Activated CD4-positive, alpha-beta T cell treated with anti-CD3 and anti-CD28 coated beads, Interleukin-2, amount 50 U/mL, for 16 hours (primary cell): ENCODE data around the gene PPA2.
"Not testable (repeated sequence)": the region's sequence is repeated elsewhere in the genome, so short reads cannot be mapped to it uniquely, and the experiment has no call there.

Experiments used
- DNase-seq: peaks from one replicate; pipeline ENCODE4 v3.0.0-alpha.2; 2020

Gene PPA2

DNA sequence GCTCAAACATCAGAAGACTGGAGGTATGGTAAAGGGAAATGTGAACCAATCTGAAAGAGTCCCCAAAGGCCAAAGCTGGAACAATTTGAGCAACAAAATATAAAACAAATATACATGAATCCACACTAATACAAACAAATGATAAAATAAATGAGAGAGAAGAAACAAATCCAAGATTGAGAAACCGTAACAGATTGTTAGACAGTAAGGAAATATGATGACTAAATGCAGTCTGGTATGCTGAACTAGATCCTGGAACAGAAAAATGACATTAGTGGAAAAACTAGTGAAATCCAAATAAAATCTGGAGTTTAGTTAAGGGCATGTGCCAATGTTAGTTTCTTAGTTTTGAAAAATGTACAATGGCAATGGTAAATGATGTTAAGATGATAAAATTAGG is 15.9 kb downstream of the PPA2 start:
- no peak for DNase-seq

DNA sequence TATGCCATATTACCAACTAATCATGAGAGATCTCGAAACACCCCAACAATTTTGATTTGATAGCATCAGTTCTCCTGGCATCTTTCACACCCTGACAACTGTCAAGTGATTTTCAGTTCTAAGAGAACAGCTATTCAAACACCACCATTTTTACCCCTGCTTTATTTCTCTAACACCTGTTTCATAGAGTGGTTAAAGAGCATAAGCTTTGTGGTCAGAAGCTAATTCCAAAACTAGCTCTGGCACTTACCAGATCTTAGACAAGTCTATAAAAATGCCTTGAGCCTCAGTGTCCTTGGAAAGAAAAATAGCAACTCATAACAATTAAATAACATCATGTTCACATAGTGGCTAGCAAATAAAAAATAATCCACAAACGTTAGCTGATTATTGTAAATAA is 17.9 kb downstream of the PPA2 start:
- DNase-seq: no peak

DNA sequence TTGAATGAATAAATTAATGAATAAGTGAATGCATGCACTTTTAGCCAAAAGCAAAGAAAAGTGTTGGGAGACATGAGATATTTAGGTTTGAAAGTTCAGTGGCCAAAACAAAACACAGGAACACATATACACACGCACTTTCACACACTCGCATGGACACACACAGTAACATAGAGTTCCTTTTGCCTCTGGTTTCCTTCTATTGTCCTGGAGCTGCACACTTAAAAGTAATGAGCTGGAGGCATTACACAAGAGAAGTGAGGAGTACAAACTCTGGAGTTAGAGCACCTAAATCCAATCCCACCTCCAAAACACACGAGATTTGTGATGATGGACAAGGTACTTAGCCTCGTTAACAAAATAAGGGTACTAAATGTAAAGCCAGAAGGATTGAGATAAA is 18.7 kb downstream of the PPA2 start:
- no peak for DNase-seq

DNA sequence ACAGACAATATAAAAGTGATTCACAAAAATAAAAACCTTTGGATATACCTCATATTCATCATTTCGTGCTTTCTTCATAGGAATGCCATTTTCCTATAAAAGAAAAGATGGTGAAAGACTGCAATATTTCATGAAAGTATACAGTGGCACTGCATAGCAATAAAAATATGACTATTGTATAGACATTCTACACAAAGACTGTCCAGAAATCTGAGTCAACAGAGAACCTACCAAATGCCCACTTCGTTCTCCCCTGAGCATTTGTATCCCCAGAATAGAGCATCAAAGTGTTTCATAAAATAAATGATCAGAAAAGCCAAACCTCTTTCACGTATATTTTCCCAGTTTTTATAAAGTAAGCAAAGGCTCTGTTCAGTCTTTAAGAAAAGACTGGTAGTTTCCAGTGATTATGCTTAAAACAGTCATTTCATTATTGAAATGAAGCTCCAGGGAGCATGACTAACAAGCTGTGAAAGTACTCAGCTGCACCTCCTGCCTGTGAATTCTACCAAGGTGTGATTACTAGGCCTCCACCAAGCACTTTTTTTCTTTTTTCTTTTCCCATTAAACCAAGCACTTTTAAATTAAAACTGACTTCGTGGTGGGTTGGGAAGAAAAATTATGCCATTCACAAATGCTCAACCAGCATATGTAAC is 20.2 kb downstream of the PPA2 start:
- peak; percentile 74 for DNase-seq

DNA sequence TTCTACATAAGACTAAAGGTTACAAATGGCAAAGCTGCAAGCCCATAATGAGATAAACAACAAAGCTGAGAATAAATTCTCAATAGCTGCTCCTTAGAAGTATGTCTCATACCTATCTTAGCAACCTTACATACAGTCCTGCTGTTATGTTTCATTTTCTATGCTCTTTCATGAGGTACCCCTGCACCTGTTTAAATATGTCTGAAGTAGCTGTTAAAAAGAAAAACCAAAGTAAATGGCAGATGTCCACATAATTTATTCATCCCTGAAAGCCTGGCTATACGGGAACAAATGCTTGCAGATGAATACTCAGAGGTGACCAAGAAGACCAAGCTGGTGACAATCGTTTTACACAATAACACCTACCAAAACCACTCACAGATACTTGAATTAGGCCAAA is 22.5 kb downstream of the PPA2 start:
- no peak for DNase-seq

DNA sequence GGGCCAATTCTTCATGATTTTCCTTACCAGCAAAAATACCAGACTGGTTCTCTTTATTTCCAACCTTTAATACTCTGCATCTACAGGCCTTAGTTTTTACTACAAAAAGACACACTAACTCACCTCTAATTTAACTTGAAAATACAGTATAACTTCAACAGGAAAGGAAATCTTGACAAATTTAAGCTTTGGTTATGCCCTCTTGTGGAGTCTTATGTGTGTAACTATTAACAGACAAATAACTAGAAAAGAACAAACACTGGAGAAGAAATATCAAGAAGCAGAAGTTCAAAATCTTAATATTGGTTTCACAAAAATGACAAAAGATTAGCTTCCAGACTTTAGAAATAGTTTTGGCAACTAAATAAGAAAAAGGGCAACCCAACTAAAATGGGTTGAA is 33.0 kb downstream of the PPA2 start:
- no peak for DNase-seq

DNA sequence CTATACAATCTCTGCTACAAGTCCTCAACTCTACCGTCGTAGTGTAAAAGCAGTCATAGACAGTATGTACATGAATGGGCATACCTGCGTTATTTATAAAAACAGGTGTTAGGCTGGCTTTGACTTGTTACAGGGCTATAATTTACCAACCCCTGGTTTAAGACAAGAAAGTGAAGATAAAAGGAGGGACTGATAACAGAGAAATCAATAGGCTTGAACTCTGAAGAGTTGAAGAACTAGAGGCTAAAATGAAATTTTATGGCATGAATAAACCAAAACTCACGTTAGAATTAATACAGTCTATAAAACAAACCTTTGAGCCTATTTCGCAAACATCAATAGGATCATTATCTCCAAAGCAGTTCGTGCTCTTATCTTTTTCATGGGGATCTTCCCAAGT is 36.2 kb downstream of the PPA2 start:
- no peak for DNase-seq

DNA sequence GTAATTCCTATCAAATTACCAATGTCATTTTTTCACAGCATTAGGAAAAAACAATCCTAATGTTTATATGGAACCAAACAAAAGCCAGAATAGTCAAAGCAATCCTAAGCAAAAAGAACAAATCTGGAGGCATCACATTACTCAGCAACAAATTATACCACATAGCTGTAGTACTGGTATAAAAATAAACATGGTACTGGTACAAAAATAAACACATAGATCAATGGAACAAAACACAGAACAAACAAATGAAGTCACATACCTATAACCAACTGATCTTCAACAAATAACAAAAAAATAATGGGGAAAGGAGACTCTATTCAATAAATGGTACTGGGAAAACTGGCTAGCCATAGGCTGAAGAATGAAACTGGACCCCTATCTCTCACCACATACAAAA is 37.4 kb downstream of the PPA2 start:
- no peak for DNase-seq

DNA sequence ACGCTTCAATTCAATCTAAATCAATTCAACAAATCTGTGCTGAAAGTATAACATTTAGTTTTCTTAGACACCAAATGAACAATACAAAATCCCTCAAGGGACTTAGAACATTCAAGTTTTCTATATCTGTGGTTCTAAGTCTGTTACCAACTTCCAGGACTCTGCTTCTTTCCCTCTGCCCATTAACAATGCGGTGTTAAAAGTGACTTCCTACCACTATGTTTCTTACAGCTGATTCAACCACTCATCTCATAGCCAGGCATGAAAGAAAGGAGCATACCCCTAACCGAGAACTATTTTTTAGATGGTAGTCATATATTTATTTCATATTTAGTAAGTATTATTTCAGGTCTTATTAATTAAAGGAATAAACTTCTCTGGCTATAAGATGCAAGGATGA is 38.9 kb downstream of the PPA2 start:
- no peak for DNase-seq

DNA sequence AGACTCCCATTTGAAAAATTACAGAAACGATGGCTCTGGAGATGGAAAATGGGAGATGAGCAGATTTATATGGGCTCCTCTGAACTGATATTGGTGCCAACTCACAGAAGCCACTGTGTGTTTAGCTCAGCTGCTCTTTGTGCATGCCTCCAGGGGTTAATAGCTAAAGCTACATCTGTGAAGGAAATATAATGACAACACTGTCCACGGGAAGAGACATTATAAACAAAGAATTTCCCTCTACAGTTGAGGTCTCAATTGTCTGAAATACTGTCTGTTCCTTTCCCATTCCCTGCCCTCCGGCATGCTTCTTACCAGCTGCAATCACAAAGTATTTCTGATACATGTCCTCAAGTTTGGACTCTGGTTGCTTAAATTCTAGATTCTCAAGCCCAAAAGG is 40.4 kb downstream of the PPA2 start:
- DNase-seq: no peak

DNA sequence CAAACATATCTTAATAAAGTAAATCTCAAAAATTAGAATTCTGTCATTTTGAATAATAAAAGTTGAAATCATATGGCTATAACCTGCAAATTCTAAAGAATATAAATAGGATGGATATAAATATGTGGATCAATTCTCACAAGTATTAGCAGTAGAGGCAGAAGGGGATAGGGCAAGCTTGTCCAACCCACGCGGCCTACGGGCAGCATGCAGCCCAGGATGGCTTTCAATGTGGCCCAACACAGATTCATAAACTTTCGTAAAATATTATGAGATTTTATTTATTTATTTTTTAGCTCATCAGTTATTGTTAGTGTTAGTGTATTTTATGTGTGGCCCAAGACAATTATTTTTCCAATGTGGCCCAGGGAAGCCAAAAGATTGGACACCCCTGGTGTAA is 41.4 kb downstream of the PPA2 start:
- no peak for DNase-seq

DNA sequence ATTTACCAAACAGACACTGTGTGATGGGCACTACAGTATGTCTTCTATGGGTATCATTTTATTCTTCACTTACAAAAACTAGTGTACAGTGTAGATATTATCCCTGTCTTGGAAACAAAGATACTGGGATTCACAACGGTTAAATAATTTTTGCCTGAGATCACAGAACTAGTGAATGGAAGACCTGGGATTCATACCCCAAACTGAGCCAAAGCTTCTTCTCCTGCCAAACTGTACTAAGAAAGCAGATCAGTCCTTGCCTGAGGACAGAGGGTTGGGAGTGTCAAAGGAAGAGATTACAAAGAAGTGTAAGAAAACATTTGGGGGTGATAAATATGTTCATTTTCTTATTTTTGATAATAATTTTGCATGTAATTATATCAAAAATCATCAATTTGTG is 43.1 kb downstream of the PPA2 start:
- DNase-seq: no peak

DNA sequence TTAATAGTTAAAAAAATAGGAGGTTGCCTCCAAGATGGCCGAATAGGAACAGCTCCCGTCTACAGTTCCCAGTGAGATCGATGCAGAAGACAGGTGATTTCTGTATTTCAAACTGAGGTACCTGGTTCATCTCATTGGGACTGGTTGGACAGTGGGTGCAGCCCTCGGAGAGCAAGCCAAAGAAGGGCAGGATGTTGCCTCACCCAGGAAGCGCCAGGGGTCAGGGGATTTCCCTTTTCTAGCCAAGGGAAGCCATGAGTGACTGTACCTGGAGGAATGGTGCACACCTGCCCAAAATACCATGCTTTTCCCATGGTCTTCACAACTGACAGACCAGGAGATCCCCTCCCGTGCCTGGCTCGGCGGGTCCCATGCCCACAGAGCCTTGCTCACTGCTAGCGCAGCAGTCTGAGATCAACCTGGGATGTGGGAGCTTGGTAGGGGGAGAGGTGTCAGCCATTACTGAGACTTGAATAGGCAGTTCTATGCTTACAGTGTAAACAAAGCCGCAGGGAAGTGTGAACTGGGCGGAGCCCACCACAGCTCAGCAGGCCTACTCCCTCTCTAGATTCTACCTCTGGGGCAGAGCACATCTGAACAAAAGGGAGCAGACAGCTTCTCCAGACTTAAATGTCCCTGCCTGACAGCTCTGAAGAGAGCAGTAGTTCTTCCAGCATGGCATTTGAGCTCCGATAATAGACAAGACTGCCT is 47.5 kb downstream of the PPA2 start:
- DNase-seq: peak; percentile 2

DNA sequence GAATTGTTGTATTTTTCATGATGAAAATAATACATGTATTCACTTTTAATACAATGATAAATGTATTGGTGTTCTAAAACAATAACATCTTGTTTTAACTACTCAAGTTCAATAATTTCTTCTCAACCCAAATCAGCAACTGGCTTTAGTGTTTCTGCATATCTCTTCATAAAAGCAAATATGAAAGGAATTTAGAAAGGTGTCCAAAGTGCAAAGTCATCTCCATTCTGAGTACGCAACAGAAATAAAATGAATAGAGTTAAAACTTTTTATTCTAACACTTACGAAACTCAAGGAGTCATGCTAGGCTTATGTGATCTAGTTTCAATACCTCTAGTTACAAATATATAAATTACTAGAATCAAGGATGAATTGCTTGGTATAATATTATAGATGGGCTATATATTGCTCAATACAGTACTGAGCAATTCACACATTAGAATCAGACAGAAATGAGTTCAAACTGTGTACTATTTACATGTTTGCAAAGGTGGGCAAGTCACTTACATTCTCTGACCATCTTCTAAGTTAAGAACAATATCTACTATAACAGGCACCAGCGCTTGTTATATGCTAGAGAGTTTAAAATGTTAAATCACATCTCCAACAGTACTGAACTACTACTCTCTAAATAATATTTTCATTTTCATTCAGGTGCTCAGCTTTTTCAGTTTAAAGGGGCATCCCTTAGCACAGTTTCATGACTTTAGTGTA is 51.5 kb downstream of the PPA2 start:
- no peak for DNase-seq

DNA sequence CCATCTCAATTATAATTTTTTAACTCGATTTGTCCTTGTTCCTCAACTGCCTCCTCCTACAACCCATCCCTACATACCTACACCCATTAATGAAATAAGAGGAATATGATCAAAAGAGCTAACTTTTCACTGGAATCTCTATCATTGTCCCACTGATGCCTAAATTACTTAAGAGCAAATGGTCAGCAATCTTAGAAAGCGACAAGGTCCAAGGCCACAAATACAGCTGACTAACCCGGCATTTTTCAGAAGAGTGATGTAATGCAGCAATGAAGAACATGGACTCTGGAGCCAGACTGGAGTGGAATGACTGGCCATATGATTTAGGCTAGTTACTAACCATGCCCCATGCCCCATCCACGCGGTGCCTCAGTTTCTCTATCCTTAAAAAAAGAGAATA is 56.2 kb downstream of the PPA2 start:
- DNase-seq: no peak

DNA sequence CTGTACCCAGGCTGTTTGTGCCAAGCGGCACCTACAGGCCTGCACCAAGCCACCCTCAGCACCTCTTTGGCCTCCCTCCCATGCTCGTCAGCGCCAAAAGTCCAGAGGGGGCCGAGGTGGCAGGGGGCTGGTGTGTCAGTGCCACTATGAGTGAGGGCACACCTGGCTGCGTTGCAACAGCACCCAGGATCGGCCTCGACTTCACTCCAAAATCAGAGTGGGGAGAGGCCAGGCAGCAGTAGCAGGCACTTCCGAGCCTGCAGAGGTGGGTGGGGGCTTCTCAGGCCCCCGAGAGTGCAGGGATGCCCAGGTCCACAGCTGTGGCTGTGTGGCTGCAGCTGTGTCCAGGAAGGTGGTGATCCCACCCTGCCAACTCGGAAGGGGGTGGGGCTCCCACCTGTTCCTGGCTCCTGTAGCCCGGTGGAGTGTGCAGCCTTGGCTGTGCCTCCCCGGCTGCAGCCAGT is 58.5 kb downstream of the PPA2 start:
- no peak for DNase-seq

DNA sequence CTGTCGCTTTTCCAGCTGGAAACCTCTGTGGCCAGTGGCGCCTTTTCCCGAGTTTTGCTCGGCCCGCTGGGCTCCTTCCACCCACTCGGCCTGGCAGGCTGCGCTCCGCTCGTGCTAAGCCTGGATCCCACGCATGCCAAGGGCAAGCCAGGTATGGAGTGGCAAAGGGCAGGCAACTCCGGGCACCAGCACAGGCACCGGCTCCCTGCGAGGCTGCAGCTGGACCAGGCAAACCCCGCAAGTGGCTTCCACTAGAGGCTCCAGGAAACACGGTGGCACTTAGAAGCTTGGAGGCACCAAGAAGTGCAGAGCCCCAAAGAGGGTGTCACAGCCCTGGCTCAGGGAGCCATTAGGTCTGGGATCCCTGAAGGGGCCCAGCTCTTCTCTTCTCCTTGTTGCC is 59.5 kb downstream of the PPA2 start:
- no peak for DNase-seq

DNA sequence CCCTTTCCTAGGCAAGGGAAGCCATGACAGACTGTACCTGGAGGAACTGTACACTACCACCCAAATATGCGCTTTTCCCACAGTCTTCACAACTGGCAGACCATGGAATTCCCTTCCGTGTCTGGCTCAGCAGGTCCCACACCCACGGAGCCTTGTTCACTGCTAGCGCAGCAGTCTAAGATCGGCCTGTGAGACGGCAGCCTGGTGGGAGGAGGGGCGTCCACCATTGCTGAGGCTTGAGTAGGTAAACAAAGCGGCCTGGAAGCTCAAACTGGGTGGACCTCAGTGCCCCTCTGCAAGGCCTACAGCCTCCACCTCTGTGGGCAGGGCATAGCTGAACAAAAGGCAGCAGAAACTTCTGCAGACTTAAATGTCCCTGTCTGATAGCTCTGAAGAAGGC is 64.7 kb downstream of the PPA2 start:
- not testable (repeated sequence) for DNase-seq

DNA sequence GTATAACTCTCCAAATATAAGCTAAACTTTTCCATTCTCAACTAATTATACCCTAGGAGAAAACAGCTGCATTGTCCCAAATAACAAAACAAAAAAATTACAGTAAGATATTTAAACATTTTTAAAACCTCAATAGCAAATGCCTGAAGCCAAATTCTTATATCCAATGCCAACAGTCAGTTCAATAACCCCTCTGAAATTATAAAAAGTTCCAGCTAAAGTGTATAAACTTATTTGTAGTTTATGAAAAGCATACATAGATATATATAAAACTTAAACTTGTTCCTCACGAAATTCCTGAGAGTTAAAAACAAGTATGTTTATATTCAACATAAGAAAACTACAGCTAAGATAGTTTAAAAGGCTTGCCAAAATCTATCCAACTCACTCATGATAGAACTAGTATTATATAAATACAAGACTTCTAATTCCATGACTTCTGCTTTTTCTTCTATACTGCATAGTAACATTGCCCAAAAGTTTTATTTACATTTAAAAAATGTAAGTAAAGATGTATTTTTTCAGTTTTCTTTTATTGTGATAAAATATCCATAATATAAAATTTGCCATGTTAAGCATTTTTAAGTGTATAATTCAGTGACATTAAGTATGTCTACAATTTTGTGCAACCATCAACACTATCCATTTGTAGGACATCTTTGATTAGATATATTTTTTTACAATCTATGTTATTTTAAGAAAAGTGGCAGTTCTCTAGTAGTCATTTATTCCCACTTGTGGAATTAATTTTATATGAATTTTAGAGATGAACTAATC is 72.8 kb downstream of the PPA2 start:
- no peak for DNase-seq

DNA sequence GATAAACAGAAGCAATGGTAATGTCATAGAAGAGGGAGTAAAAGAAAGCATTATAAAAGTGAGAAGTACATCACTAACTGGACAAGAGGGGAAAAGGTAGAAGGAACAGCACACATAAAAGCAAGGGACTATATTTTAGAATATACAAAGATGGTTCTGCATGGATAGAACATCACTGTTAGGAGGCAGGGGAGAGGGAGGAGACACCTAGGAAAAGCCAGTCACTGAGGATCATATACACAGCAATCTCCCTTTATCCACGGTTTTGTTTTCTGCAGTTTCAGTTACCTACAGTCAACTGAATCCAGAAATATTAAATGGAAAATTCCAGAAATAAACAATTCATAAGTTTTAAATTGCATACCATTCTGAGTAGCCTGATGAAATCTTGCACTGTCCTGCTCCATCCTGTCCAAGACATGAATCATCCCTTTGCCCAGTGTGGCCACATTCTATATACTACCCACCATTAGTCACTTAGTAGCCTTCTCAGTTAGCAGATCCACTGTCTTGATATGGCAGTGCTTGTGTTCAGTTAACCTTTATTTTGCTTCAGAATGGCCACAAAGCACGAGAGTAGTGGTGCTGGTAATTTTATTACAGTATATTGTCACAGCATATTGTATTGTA is 74.2 kb downstream of the PPA2 start:
- DNase-seq: no peak

DNA sequence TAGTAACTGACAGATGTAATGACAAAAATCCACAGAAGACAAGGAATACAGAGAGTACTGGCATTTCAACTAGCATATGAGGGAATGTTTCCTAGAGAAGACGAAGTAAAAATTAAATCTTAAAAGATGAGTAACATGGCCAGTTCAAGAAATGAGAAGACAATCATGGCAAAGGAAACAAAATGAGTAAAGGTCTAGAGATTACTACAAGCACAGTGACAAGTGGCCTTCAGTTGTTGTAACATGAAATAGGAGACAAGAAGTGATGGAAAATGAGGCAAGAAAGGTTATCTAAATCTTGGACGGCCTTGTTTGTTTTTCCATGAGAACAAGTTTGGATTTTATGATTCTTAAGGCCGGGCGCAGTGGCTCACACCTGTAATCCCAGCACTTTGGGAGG is 81.0 kb downstream of the PPA2 start:
- peak; percentile 2 for DNase-seq

DNA sequence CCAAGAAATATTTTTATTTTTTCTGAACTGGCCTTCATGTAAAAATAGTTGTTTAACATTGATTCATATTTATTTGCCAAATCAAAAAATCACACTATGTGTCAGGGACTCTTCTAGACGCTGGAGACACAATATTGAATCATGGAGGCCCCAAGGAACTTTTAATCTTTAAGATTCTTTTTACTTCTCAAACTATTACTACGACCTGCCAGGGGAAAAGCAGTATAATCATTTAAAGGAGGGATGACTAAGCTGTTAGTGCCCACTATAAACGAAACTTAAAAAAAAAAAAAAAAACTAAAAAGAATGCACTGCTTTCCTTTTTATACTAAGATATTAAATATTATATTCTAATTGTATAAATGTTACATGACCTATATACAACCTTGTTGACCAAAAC is 84.7 kb downstream of the PPA2 start:
- DNase-seq: no peak

DNA sequence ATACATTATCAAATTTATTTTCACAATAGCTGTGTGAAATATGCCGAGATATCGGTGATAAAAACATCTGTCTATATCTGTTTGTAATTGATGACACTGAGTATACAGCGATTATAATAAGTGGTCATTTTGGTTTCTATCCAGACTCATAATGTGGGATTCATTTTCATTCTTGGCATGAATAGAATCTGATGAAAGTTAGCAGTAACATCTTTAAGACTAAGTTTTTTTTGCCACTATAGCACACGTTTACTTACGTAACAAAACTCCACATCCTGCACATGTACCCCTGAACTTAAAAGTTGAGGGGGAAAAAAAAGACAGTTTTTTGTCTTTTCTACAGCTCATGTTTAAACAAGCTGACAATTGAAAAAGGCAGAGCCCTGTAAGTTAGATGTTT is 86.4 kb downstream of the PPA2 start:
- DNase-seq: no peak
